ENCODE data around the gene ARHGEF12.

Gene ARHGEF12

DNA sequence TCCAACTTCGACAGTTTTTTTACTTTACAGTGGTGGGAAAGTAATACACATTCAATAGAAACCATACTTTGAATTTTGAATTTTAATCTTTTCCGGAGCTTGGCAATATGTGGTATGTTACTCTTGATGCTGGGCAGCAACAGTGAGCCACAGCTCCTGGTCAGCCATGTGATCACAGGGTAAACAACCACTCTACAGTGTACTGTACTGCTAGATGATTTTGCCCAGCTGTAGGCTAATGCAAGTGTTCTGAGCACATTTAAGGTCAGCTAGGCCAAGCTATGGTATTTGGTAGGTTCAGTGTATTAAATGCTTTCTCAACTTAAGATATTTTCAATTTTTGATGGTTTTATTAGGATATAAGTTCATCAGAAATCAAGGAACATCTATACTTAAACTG, 126.6 kb downstream of the ARHGEF12 start:
- Histone ChIP-seq H3K4me1 (ENCODE audit: control insufficient read depth in 1 of 2, insufficient read depth in 1 of 2, low read depth in 1 of 2, low read length in 1 of 2) (no peaks in the 10 kb centered on the region), H3K36me3 (no peaks in the 10 kb centered on the region), H3K27me3 (no peaks in the 10 kb centered on the region), H3K4me3 (ENCODE audit: low read depth in 1 of 2, low read length in 1 of 2) (no peak overlapping the region), H3K9me3 (no peaks in the 10 kb centered on the region), H3K27ac (no peak overlapping the region)
- TF ChIP-seq, protein P1, sequence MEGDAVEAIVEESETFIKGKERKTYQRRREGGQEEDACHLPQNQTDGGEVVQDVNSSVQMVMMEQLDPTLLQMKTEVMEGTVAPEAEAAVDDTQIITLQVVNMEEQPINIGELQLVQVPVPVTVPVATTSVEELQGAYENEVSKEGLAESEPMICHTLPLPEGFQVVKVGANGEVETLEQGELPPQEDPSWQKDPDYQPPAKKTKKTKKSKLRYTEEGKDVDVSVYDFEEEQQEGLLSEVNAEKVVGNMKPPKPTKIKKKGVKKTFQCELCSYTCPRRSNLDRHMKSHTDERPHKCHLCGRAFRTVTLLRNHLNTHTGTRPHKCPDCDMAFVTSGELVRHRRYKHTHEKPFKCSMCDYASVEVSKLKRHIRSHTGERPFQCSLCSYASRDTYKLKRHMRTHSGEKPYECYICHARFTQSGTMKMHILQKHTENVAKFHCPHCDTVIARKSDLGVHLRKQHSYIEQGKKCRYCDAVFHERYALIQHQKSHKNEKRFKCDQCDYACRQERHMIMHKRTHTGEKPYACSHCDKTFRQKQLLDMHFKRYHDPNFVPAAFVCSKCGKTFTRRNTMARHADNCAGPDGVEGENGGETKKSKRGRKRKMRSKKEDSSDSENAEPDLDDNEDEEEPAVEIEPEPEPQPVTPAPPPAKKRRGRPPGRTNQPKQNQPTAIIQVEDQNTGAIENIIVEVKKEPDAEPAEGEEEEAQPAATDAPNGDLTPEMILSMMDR (IDR thresholded peaks at IDR 0.05): no peak

DNA sequence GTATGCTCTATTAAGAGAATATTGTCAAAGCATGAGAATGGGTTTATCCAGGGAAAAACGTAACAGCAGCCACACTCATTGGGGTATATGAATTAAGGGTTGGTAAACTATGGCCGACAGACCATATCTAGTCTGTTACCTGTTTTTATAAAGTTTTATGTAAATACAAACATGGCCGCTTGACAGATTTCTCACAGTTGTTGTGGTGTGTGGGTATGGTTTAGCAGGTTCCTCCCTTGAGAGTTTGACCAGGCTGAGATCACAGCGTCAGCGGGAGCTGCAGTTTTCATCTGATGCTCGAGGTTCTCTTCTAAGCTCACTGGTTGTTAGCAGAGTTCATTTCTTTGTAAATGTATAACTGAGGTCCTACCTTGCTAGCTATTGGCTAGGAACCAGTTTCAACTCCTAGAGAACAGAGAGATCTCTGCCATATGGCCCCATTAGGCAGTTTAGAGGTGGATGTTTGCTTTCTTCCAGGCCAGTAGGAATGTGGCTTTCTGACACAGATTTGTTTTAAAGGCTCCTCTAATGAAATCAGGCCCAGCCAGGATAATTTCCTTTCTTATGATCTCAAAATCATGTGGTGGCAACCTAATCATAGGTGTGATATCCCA, 129.8 kb downstream of the ARHGEF12 start:
- Histone ChIP-seq H3K4me1 (ENCODE audit: control insufficient read depth in 1 of 2, insufficient read depth in 1 of 2, low read depth in 1 of 2, low read length in 1 of 2) (no peaks in the 10 kb centered on the region), H3K4me3 (ENCODE audit: low read depth in 1 of 2, low read length in 1 of 2) (no peak overlapping the region), H3K9me3 (no peaks in the 10 kb centered on the region), H3K27me3 (no peaks in the 10 kb centered on the region), H3K27ac (no peak overlapping the region), H3K36me3 (no peaks in the 10 kb centered on the region)
- TF ChIP-seq, protein P1 (IDR thresholded peaks at IDR 0.05): no peak

DNA sequence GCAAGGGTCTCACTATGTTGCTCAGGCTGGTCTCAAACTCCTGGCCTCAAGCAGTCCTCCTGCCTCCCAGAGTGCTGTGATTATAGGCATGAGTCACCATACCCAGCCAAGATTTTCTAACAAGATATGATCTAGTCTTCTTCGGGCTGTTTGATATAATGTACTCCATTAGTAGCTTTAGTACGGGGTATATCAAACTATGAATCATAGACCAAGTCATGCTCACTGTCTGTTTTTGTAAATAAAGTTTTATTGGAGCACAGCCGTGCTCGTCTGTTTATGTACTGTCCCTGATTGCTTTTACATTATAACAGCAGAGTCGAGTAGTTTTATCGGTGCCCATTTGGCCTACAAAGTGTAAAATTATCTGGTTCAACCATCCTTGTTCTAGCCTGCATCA, 131.4 kb downstream of the ARHGEF12 start:
- Histone ChIP-seq H3K27ac (no peak overlapping the region), H3K36me3 (no peaks in the 10 kb centered on the region), H3K27me3 (peaks cover 9% of the 10 kb centered on the region), H3K9me3 (no peaks in the 10 kb centered on the region), H3K4me1 (ENCODE audit: control insufficient read depth in 1 of 2, insufficient read depth in 1 of 2, low read depth in 1 of 2, low read length in 1 of 2) (no peaks in the 10 kb centered on the region), H3K4me3 (ENCODE audit: low read depth in 1 of 2, low read length in 1 of 2) (no peak overlapping the region)
- TF ChIP-seq, protein P1 (IDR thresholded peaks at IDR 0.05): no peak

DNA sequence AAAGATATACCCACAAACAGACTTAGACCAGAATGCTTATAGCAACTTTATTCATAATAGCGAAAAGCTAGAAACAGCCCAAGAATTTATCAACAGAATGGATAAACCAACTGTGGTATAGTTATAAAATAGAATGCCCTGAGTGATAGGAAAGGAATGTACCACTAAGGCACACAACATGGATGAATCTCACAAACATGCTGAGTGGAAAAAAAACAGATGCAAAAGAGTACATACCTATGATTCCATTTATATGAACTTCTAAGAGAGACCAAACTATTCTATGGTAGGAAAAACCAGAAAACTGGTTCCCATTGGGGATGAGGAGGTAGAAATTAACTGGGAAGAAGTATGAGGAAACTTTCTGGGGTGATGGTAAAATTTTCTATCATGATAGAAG, 134.9 kb downstream of the ARHGEF12 start:
- H3K9me3 ChIP-seq: no peaks in the 10 kb centered on the region
- H3K4me3 ChIP-seq (ENCODE audit: low read depth in 1 of 2, low read length in 1 of 2): no peak overlapping the region
- peaks cover 20% of the 10 kb centered on the region for H3K27me3 ChIP-seq
- H3K4me1 ChIP-seq (ENCODE audit: control insufficient read depth in 1 of 2, insufficient read depth in 1 of 2, low read depth in 1 of 2, low read length in 1 of 2): no peaks in the 10 kb centered on the region
- no peaks in the 10 kb centered on the region for H3K36me3 ChIP-seq
- H3K27ac ChIP-seq: no peak overlapping the region
- TF ChIP-seq, protein P1 (IDR thresholded peaks at IDR 0.05): no peak

DNA sequence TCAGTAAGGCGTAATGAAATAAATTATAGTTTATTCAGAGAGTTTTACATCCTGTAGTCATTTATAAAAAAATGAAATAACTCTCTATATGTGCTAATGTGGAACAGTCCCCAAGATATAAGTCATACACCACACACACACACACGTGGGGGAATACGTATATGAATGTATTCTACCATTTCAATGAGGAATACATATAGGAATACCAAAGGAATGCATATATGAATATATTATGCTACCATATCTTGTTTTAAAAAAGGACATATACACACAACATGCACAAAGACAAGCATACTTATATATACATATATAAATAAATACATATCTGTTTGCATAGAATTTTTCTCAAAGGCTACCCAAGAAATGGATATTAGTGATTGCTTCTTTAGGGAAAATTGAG, 135.8 kb downstream of the ARHGEF12 start:
- Histone ChIP-seq H3K36me3 (no peaks in the 10 kb centered on the region), H3K27ac (no peak overlapping the region), H3K9me3 (no peaks in the 10 kb centered on the region), H3K4me1 (ENCODE audit: control insufficient read depth in 1 of 2, insufficient read depth in 1 of 2, low read depth in 1 of 2, low read length in 1 of 2) (no peaks in the 10 kb centered on the region), H3K27me3 (peaks cover 20% of the 10 kb centered on the region), H3K4me3 (ENCODE audit: low read depth in 1 of 2, low read length in 1 of 2) (no peak overlapping the region)
- TF ChIP-seq, protein P1 (IDR thresholded peaks at IDR 0.05): no peak
